ENCODE measurements around the gene CD59.
A peak's percentile ranks its signal among the peaks of the same experiment; 100 is the strongest.
"Not testable (repeated sequence)": the region's sequence is repeated elsewhere in the genome, so short reads cannot be mapped to it uniquely, and the experiment has no call there.

Gene CD59

GRCh38 chr11:33741806-33742205 is 5.6 kb upstream of the CD59 start:
- no peak for TF ChIP-seq TAF1 (IDR thresholded peaks at IDR 0.05; ENCODE audit: borderline replicate concordance, low read depth, low read length)
- no peak for TF ChIP-seq POLR2A (IDR thresholded peaks at IDR 0.05; ENCODE audit: low read depth, low read length)
- TF ChIP-seq POLR2AphosphoS5 (IDR thresholded peaks at IDR 0.05; ENCODE audit: low read depth, low read length), result no peak
- FAIRE-seq, result no peak
- DNase-seq (ENCODE audit: insufficient read length), result no peak

DNA sequence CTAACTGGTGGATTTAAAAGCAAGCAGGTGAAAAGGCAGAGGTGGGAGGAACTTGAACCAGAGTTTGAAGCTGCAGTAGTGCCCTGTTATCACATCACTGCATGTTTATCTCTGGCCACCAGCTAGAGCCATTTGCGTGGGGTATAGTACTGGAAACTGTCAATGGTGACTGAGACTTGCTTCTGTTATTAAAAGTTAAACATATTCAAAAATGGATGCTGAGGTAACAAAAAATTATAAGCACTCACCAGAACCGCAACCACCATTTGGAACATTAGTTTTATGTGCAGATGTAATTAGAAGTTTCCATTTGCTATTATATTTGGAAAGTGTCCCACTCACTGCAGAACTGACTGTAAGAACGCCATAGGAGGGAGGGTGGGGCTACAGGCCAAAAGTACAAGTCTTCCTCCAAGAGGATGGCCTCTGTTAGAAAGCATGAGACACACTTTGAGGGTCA is 1.2 kb upstream of the CD59 start:
- FAIRE-seq, result peak; percentile 42
- no peak for TF ChIP-seq TAF1 (IDR thresholded peaks at IDR 0.05; ENCODE audit: borderline replicate concordance, low read depth, low read length)
- no peak for TF ChIP-seq POLR2A (IDR thresholded peaks at IDR 0.05; ENCODE audit: low read depth, low read length)
- no peak for TF ChIP-seq POLR2AphosphoS5 (IDR thresholded peaks at IDR 0.05; ENCODE audit: low read depth, low read length)
- no peak for DNase-seq (ENCODE audit: insufficient read length)

DNA sequence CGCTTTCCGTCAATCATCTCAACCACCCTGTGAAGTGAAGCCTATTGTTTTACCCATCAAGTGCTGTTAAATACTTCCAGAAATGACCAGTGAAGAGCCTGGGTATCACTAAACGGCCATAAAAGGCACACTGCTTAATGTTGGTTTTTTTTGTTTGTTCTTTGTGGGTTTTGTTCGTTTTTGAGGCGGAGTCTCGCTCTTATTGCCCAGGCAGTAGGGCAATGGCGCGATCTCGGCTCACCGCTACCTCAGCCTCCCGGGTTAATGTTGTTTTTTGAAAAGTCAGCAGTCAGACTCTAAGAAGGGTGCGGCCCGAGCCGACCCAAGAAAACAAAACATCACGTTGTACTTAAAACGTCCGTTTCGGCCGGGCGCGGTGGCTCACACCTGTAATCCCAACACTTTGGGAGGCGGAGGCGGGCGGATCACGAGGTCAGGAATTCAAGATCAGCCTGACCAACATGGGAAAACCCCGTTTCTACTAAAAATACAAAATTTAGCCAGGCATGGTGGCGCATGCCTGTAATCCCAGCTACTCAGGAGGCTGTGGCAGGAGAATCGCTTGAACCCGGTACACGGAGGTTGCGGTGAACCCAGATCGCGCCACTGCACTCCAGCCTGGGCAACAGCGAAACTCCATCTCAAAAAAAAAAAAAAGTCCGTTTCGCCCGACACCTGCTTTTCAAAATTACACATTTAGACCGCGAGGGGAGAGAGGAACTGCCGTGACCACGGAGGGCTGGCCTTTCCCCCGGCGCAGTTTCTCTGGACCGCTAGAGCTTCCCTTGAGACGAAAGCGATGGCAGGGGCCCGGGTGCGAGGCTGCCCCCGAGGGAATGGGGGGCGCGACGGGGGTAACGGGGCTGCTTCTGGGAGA is 714 bp downstream of the CD59 start:
- no peak for FAIRE-seq
- peak; percentile 50 for DNase-seq (ENCODE audit: insufficient read length)

GRCh38 chr11:33734441-33735270 is 1.6 kb downstream of the CD59 start:
- DNase-seq (ENCODE audit: insufficient read length), result no peak
- FAIRE-seq, result peak; percentile 24
- TF ChIP-seq POLR2AphosphoS5 (IDR thresholded peaks at IDR 0.05; ENCODE audit: low read depth, low read length) (no peak), TAF1 (IDR thresholded peaks at IDR 0.05; ENCODE audit: borderline replicate concordance, low read depth, low read length) (no peak), POLR2A (IDR thresholded peaks at IDR 0.05; ENCODE audit: low read depth, low read length) (no peak)

More for the DNA sequence above, 714 bp downstream of the CD59 start:
- no peak for TF ChIP-seq TAF1 (IDR thresholded peaks at IDR 0.05; ENCODE audit: borderline replicate concordance, low read depth, low read length)
- no peak for TF ChIP-seq POLR2AphosphoS5 (IDR thresholded peaks at IDR 0.05; ENCODE audit: low read depth, low read length)
- no peak for TF ChIP-seq POLR2A (IDR thresholded peaks at IDR 0.05; ENCODE audit: low read depth, low read length)

DNA sequence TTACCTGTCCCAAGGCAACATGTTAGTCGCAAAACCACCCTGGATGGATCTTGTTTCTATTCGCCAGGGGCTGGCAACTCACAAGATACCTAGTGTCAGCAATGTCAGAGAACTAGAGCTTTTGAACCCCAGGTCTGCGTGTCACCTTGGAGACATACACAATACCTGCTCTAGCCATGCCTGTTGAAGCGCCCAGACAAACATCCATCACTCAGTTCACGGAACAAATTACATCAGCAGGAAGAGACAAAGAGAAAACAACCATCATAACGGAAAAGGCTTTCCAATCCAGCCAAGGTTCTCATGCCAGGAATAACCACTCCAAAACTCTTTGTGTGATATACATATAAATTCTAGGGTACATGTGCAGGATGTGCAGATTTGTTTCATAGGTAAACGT is 2.2 kb downstream of the CD59 start:
- FAIRE-seq, result no peak
- DNase-seq (ENCODE audit: insufficient read length), result no peak
- TF ChIP-seq POLR2AphosphoS5 (IDR thresholded peaks at IDR 0.05; ENCODE audit: low read depth, low read length), result no peak
- TF ChIP-seq TAF1 (IDR thresholded peaks at IDR 0.05; ENCODE audit: borderline replicate concordance, low read depth, low read length), result no peak
- TF ChIP-seq POLR2A (IDR thresholded peaks at IDR 0.05; ENCODE audit: low read depth, low read length), result no peak

DNA sequence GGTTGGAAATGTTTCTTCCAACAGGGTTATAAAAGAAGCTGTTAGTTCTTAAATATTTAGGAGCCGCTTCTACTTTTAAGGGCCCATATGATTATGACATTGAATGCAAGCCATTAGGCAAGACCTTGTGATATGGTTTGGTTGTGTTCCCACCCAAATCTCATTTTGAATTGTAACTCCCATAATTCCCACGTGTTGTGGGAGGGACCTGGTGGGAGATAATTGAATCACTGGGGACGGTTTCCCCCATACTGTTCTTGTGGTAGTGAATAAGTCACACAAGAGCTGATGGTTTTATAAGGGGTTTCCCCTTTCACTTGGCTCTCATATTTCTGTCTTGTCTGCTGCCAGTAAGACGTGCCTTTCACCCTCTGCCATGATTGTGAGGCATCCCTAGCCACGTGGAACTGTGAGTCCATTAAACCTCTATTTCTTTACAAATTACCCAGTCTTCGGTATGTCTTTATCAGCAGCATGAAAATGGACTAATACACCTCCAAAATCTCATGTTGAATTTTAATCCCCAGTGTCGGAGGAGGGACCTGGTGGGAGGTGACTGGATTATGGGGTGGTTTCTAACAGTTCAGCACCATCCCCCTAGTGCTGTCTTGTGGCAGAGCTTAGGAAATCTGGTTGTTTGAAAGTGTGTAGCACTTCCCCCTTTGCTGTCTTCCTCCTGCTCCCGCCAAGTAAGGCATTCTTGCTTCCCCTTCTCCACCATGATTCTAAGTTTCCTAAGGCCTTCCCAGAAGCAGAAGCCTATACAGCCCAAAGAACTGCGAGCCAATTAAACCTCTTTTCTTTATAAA is 4.3 kb downstream of the CD59 start:
- DNase-seq (ENCODE audit: insufficient read length) (no peak), FAIRE-seq (peak; percentile 62)
- no peak for TF ChIP-seq POLR2AphosphoS5 (IDR thresholded peaks at IDR 0.05; ENCODE audit: low read depth, low read length)
- no peak for TF ChIP-seq TAF1 (IDR thresholded peaks at IDR 0.05; ENCODE audit: borderline replicate concordance, low read depth, low read length)
- no peak for TF ChIP-seq POLR2A (IDR thresholded peaks at IDR 0.05; ENCODE audit: low read depth, low read length)

DNA sequence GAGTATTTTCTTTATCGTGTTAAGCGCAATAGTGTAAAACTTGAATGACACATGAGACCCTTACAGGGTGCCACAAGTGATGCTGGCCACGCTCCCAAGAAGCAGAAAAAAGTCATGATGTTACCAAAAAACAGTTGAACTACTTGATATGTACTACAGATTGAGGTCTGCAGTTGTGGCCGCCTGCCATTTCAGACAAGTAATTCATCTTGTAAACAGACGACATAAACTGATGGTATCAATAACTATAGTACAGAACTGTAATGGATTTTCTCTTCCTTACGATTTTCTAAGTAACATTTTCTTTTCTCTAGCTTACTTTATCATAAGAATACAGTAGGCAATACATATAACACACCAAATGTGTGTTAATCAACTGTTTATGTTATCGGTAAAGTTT is 5.5 kb downstream of the CD59 start:
- DNase-seq (ENCODE audit: insufficient read length) (no peak), FAIRE-seq (no peak)
- TF ChIP-seq POLR2A (IDR thresholded peaks at IDR 0.05; ENCODE audit: low read depth, low read length), result no peak
- TF ChIP-seq POLR2AphosphoS5 (IDR thresholded peaks at IDR 0.05; ENCODE audit: low read depth, low read length), result no peak
- TF ChIP-seq TAF1 (IDR thresholded peaks at IDR 0.05; ENCODE audit: borderline replicate concordance, low read depth, low read length), result no peak

- DNase-seq (ENCODE audit: insufficient read length); FAIRE-seq: not testable (repeated sequence)
Measured at GRCh38 chr11:33729072-33729664, 7.1 kb downstream of the CD59 start.

DNA sequence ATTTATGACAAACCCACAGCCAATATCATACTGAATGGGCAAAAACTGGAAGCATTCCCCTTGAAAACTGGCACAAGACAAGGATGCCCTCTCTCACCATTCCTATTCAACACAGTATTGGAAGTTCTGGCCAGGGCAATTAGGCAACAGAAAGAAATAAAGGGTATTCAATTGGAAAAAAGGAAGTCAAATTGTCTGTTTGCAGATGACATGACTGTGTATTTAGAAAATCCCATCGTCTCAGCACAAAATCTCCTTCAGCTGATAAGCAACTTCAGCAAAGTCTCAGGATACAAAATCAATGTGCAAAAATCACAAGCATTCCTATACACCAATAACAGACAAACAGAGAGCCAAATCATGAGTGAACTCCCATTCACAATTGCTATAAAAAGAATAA is 8.7 kb downstream of the CD59 start:
- DNase-seq (ENCODE audit: insufficient read length); FAIRE-seq: not testable (repeated sequence)

DNA sequence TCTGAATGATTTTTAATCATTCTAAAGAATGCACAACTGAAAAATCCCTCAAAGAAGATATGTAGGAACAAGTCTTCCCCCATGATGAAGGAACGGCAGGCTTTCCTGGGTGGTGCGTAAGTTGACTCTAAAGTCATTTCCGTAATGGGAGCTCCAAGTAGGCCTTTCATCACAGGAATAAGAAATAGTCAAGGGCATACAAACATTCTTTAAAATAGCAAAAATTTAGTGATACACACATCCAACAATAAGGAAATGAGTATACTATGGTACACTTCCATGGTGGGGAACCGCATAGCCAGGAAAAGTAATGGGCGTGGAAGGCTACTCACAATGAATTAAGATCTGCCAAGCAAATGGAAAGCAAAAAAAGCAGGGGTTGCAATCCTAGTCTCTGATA is 10.7 kb downstream of the CD59 start:
- DNase-seq (ENCODE audit: insufficient read length) (no peak), FAIRE-seq (no peak)
- no peak for TF ChIP-seq TAF1 (IDR thresholded peaks at IDR 0.05; ENCODE audit: borderline replicate concordance, low read depth, low read length)
- TF ChIP-seq POLR2AphosphoS5 (IDR thresholded peaks at IDR 0.05; ENCODE audit: low read depth, low read length), result no peak
- no peak for TF ChIP-seq POLR2A (IDR thresholded peaks at IDR 0.05; ENCODE audit: low read depth, low read length)

- no peak for FAIRE-seq
- TF ChIP-seq POLR2AphosphoS5 (IDR thresholded peaks at IDR 0.05; ENCODE audit: low read depth, low read length) (no peak), TAF1 (IDR thresholded peaks at IDR 0.05; ENCODE audit: borderline replicate concordance, low read depth, low read length) (no peak), POLR2A (IDR thresholded peaks at IDR 0.05; ENCODE audit: low read depth, low read length) (no peak)
- DNase-seq (ENCODE audit: insufficient read length), result no peak
Measured at GRCh38 chr11:33724644-33725035, 11.6 kb downstream of the CD59 start.
